Brain pericyte (primary cell): ENCODE results near the gene EIPR1.
A peak's percentile ranks its signal among the peaks of the same experiment; 100 is the strongest.

Source experiments
- DNase-seq: peaks from one replicate; pipeline ENCODE4 v3.0.0-alpha.2; 2012; ENCODE audit warnings: low read depth, low spot score

EIPR1 gene

GRCh38 chr2:3377612-3378432 lies at the start of gene EIPR1:
EIPR1 (minus strand) TSS chr2:3377818; CDS start chr2:3377689, 129 bp downstream.
- peak; percentile 95 for DNase-seq

- DNase-seq, result no peak
Measured at GRCh38 chr2:3427272-3427671, 49.7 kb upstream of the EIPR1 start.

DNA sequence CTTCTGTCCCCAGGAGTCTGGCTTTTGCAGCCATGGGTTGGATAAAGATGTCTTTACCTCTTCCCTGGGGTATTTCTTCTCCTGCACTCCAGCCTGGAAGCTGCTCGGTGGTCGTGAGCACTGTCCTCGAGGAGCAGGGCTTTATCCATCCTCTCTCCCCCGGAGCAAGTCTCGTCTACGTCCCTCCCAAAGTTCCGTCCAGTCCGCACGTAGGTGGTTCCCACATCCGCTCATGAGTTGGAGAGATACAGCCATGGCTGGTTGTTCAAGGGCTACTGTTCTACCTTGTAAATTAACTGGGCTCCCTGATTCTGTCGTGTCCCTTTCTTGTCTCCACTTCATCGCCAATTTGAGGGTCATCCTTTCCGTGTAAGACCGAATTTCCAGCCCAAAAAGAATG lies 49.0 kb upstream of the EIPR1 start:
- DNase-seq, result no peak

DNA sequence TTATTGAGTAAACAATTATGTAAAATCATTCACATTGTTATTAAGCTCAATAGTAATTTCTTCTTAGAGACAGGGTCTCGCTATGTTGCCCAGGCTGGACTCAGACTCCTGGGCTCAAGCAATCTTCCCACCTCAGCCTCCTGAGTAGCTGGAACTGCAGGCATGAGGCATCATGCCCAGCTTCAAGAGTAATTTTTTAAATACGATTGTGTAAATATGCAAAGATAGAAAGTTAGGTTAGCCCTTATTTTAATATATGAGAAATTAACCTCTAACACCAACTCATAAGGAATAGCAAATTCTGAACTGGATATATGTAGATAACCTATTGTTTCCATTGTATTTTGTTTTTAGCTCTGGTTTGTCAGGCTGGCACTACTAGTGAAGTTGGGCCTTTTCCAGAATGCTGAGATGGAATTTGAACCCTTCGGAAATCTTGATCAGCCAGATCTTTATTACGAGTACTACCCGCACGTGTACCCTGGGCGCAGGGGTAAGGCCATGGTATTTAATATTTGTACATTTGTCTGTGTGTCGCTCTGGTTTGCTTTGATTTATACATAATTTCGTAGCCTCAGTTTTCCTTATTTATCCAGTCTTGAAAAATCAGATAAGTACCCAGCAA lies 46.7 kb upstream of the EIPR1 start:
- DNase-seq, result no peak

DNA sequence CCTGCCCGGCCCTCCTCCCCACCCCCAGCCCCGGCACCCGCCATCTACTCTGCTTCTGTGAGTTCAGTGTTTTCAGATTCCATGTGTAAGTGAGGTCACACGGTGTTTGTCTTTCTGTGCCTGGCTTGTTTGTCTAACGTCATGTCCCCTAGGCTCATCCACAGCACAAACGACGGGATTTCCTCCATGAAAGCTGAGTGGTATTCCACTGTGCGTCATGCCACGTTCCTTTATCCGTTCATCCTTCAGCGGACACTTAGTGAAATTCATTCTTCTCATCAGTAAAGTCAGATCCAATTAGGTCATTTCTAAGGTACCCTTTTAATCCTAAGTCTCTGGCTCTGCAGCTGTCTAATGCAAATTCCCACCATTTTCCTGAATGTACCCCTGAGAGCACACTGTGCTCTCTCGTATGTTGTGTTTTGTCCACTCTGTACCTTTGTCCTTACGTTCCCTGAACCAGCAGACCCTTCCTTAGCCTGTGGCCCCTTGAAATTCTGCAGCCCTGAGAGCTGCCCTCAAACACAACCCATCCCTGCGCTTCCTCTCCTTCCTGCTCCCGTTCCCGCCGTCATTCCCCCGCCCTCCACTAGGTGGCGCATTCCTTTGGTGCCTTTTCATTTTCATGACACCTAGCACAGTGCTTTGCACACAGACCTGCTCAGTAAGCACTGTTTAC lies 46.0 kb upstream of the EIPR1 start:
- peak; percentile 24 for DNase-seq

DNA sequence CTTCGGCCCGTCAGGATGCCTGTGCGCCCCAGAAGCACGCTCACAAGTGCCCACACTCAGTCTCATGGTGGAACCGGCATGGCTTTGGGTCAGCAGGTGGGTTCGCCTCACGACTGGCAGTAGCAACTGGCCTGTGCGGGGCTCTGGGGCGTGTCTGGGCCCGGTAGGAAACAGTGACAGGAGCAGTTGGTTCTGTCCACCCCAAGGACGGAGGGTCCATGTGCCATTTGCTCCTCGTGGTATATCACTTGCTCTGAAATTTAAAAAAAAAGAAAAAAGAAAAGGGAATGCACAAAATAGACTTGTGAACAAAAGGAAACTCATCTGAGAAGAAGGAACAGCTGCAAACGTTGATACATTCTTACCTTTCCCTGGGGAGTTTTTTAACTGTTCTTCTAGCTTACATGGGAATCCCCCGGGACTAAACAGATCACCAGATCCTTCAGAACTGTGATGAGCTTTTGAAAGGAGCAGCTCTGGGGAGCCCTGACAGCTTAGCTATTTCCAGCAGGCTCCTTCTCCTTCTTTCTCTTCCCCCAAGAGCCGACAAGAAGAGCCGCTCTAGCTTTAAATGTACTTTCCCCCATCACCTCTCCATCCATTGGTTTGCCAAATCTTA lies 44.7 kb upstream of the EIPR1 start:
- no peak for DNase-seq

GRCh38 chr2:3421580-3421979 lies 44.0 kb upstream of the EIPR1 start:
- no peak for DNase-seq

- no peak for DNase-seq
Measured at GRCh38 chr2:3420769-3421397, 43.3 kb upstream of the EIPR1 start.

GRCh38 chr2:3420076-3420768 lies 42.6 kb upstream of the EIPR1 start:
- DNase-seq, result no peak

- no peak for DNase-seq
Measured at GRCh38 chr2:3418766-3419404, 41.3 kb upstream of the EIPR1 start.

DNA sequence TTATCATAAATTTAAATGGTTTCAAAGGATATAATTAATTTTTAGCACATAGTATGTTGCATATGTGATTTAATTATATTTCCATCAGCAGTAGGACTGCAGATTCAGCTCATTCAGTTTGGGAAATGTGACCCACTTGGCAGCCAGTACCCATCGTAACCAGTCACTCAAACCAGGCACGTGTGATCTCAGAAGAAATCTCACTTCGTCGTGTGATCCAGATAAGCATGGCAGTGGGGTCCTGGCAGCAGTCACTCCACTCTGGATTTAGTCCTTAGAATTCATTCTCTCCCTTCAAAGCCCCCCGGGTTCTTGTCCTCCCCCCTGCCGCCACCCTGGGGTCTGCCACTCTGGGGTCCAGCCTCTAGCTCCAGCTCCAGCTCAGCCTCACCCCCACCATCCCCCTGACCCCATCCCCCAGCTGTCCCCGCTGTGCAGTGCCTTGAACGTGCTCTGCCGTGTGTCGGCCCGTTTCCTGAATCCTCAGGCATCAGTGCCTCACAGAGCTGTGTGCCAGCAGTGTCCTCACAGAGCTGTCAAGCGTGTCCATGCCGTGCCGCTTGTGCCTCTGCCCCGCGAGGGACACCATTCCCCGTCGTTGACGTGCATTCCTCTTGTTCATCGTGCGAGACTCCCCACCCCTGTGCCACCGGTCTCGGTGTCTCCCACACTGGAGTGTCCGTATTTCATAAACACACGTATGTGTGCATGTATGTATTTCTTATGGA lies 36.7 kb upstream of the EIPR1 start:
- no peak for DNase-seq

DNA sequence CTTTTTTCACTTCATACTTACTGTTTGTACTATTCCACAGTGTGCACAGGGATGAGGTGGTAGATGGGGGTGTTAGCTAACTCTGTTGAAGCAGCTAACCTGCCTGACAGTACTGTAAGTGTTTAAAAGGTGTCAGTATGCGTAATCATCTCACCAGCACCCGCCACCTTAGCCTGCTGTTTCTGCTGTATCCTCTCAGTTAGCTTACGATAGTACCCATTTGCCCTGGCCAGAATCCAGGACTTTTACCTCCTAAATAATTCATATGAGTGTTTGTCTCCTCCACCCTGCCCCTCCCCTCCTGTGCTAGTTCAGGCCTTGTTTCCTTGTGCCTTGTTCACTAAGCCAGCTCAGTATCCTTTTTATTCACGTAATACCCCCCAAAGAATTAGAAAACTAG lies 36.1 kb upstream of the EIPR1 start:
- no peak for DNase-seq

DNA sequence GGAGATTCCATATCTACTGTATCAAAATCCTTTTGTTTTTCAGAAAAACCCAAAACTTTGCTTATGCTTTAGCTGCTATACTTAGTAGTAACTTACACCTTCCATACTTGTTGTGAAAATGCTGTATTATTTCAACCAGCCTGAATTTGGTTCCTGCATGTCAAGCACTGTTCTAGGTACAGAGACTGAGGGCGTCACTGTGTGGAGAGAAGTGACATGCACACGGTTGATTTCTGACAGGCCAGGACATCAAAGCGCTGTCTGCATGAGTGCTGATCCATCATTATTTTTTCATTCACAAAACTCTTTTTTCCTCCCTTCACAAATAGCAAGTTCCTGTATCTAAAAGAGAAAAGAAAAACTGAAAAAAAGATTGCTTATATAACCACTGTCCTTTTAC lies 33.5 kb upstream of the EIPR1 start:
- no peak for DNase-seq

DNA sequence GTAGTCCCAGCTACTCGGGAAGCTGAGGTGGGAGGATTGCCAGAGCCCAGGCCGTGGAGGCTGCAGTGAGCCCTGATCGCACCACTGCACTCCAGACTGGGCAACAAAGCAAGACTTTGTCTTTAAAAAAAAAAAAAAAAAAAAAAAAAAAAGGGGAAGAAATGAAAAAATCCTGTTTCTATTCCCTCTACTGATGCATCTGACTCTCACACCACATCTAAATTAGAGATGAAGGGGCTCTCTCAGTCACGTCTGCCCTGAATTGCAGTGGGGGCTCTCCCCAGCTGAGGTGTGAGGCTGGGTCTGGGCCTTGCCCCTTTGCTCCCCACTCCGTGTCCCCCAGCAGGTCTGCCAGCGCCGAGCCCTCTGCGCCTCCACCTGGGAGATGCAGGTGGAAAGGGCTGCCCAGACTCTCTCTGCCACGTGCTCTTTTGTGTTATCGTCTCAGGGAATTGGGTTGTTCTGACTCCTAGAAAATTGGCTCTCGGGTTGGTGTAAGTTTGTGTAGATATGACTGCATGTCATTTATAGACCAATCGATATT lies 32.1 kb upstream of the EIPR1 start:
- no peak for DNase-seq

DNA sequence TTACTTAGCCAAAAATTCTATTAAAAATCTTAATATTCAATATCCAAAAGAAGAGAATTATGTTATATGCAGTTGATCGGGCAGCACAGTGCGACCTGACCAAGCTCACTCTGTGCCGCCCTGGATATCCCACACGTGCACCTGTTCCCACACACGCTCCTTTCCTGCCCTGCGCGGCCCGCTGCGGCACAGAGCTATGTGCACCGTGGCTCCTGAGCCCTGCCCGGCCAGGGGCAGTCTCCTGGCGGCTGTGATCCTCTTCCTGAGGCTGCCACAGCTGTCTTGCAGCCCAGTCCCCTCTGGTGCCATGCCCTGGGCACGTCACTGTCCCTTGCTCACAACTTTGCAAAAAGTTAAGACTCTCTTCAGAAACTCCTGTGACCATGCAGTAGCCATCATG lies 31.2 kb upstream of the EIPR1 start:
- DNase-seq, result no peak

DNA sequence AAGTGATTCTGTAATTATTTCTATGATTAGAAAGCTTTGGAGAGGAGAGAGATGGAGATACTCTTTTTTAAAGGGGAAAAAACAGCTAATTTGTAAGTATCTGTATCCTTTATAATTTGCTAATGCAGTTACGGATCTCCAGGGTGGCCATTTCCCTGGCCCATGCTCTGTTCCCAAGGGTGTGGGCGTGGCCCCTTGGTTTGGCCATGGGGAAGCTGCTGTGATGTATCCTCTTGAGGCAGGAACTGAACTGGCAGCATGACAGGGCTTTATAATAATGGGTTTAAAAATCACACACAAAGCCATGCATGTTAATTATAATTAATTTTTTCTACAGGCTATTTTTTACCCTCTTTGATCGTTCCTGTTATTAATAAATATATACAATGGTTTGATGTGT lies 28.9 kb upstream of the EIPR1 start:
- no peak for DNase-seq

DNA sequence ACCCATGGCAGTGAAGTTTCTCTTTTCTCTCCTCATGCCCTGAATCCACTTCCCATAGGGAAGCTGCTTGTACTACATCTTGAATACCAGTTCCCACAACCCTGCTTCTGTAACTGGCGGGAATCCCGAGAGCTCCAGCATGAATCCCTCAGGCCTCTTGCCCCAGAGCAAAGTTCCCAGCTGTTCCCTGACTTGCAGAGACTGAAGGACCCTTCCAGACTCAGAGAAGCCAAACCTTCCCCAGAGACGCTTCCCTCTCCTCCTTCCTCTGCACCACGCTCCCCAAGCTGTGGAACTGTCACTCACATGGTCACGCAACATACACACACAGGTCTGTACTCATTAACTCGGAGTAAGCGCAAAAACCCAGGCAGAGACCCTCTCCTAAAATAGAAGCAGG lies 28.3 kb upstream of the EIPR1 start:
- DNase-seq, result no peak

DNA sequence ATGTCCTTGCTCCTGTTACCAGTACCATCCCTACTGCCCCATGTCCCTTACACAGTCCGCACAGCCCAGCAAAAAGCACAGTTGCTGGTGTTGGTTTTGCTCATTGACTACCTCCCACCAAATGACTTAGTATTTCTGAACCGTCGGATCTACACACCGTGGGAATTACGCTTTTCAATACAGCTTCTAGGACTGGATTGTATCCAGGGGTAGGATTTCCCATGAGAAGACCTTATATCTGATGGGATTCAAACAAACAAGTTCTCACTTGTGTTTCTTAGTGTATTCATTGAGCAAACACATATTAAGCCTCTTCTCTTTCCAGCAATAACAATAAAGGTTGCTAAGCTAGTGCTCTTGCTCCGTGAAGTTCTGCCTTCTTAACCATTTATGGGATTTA lies 27.7 kb upstream of the EIPR1 start:
- DNase-seq, result no peak

GRCh38 chr2:3404349-3404894 lies 26.8 kb upstream of the EIPR1 start:
- no peak for DNase-seq
